ENCODE measurements around the gene IDE. TPM values are rescaled to one million over a fixed set of nuclear protein-coding genes. Genes with fewer than 3 reads are reported as not detected.

IDE gene
- total and polyA plus RNA-seq, 9 of the 15 experiments (the other 6 are each of a cell fraction or from before 2014, with no cell fraction given): 10.2 to 50.6 (median 33.2) TPM

DNA sequence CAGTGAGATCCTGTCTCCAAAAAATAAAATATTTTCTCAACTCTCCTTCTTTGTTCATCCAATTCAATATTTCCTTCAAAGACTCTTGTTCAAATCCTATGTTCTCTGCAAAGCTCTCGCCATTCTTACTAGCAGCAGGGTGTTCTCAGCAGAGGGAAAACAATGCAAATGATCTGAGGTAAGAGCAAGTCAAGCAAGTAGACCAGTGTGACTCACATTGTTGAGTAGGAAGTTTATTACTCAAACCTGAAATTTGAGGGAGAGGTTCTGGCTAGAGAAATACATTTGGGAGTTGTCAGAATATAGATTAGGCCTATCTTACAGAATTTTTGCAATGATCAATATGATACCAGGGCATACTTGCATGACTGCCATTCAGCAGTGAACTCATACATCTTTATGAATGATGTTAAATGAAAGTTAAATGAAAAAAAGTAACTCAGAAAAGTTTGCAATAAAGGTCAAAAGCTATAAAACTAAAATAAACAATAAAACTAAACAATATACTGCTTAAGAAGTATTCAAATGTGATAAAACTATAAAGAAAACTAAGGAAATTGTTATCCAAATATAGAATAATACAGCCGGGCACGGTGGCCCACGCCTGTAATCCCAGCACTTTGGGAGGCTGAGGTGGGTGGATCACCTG lies 5.8 kb downstream of the IDE start:
- CTCF ChIA-PET (ENCODE audit: low intra/inter-chr PET ratio): no interaction called here
- POLR2A ChIA-PET: no interaction called here
- TF ChIP-seq KLF6 (CRISPR knock-in tag; IDR thresholded peaks at IDR 0.05; ENCODE audit: borderline replicate concordance) (no peak), GTF2E2 (tag; IDR thresholded peaks at IDR 0.05) (no peak), TARDBP (IDR thresholded peaks at IDR 0.05) (no peak), MEIS2 (IDR thresholded peaks at IDR 0.05; ENCODE audit: partially characterized antibody) (no peak), CBFA2T2 (conservative IDR thresholded peaks at IDR 0.05) (no peak), HOXB6 (CRISPR knock-in tag; IDR thresholded peaks at IDR 0.05; ENCODE audit: borderline replicate concordance) (no peak), HNRNPH1 (optimal IDR thresholded peaks at IDR 0.05; ENCODE audit: low read depth, low read length) (no peak), TAF9B (IDR thresholded peaks at IDR 0.05; ENCODE audit: partially characterized antibody) (no peak), PHTF2 (CRISPR knock-in tag; IDR thresholded peaks at IDR 0.05) (no peak), ZNF77 (CRISPR knock-in tag; IDR thresholded peaks at IDR 0.05) (no peak), TAF1 (IDR thresholded peaks at IDR 0.05; ENCODE audit: control insufficient read depth, extremely low read depth, insufficient read depth, low read length, severe bottlenecking) (no peak), SIRT6 (IDR thresholded peaks at IDR 0.05; ENCODE audit: low read depth, low read length) (no peak), MED1 (CRISPR knock-in tag; IDR thresholded peaks at IDR 0.05; ENCODE audit: borderline replicate concordance) (no peak), ZNF175 (CRISPR knock-in tag; IDR thresholded peaks at IDR 0.05; ENCODE audit: low read depth) (no peak)
- TF ChIP-seq, protein P1, sequence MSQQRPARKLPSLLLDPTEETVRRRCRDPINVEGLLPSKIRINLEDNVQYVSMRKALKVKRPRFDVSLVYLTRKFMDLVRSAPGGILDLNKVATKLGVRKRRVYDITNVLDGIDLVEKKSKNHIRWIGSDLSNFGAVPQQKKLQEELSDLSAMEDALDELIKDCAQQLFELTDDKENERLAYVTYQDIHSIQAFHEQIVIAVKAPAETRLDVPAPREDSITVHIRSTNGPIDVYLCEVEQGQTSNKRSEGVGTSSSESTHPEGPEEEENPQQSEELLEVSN (IDR thresholded peaks at IDR 0.05; ENCODE audit: borderline replicate concordance in 1 of 2, extremely low read depth in 1 of 2, insufficient read depth in 1 of 2, insufficient read length in 1 of 2, low read depth in 1 of 2, low read length in 1 of 2, poor library complexity in 1 of 2, severe bottlenecking in 1 of 2): no peak
- H3K79me2 ChIP-seq (ENCODE audit: control insufficient read depth, insufficient read depth, low read length): peaks cover 87% of the 10 kb centered on the region
- no peak overlapping the region for H2AFZ ChIP-seq (ENCODE audit: low read depth, low read length)
- H3K4me3 ChIP-seq: no peak overlapping the region
- intact Hi-C loops (cut with micrococcal nuclease): no loop called here
- H3K4me2 ChIP-seq (ENCODE audit: insufficient read depth, low read length): no peak overlapping the region
- no peak for ATAC-seq
- DNase-seq (ENCODE audit: extremely low read depth in 1 of 4, low spot score in 3 of 4): no peak
- peaks cover 0 to 13% of the 10 kb centered on the region in 2 experiments; a peak in 3 of 5 replicates for H3K4me1 ChIP-seq (replicated peaks in 1 of 2; ENCODE audit: control insufficient read depth in 2 of 2, insufficient read depth in 2 of 2, low read length in 2 of 2)
- H3K9me1 ChIP-seq (ENCODE audit: control insufficient read depth, insufficient read depth, low read length): no peaks in the 10 kb centered on the region
- H4K20me1 ChIP-seq (replicated peaks; ENCODE audit: control insufficient read depth, insufficient read depth, low read length): peaks cover 14% of the 10 kb centered on the region
- H3K27ac ChIP-seq (ENCODE audit: extremely low read depth, low read depth, low read length): no peak overlapping the region
- WGBS (ENCODE audit: insufficient coverage, low coverage, missing lambda C conversion rate): 78% methylated on average over 4 of the region's 4 CpGs
- no peak overlapping the region for H3K9ac ChIP-seq (ENCODE audit: insufficient read depth in 1 of 2, low read depth in 2 of 2, low read length in 2 of 2)
- no peak for FAIRE-seq
- peaks cover 61% of the 10 kb centered on the region for H3K36me3 ChIP-seq (ENCODE audit: control insufficient read depth, insufficient read depth, low read length)
- H3K27me3 ChIP-seq (ENCODE audit: control insufficient read depth in 2 of 2, insufficient read depth in 2 of 2, low read length in 2 of 2): no peaks in the 10 kb centered on the region
- in situ Hi-C loops (cut with MboI): no loop called here
- no peaks in the 10 kb centered on the region for H3K9me3 ChIP-seq (replicated peaks; ENCODE audit: control insufficient read depth, insufficient read depth, low read depth, low read length)
- no TSS peak for BruUV-seq (replicated peaks)

Data from K562 (cell line).